Fibroblast of villous mesenchyme (primary cell): ENCODE measurements around the gene PARVA. TPM values are rescaled to one million over a fixed set of nuclear protein-coding genes. Genes with fewer than 3 reads are reported as not detected.

Source experiments
- DNase-seq: peaks from one replicate; pipeline ENCODE4 v3.0.0-alpha.2; 2010; ENCODE audit warnings: low read depth
- H3K4me3 ChIP-seq: 2 replicates; pipeline ENCODE4 v1.5.1; 2011; ENCODE audit warnings: low read depth, mild to moderate bottlenecking, low read length
- total RNA-seq: library from RNA; depleted of rRNA; stranded (reverse); fragments of >200 nt; gene quantifications from 2 replicates; pipeline ENCODE4 v1.2.3, GENCODE V29; 2012
- TF ChIP-seq, protein P1 (sequence below): IDR thresholded peaks from 2 replicates; pipeline ENCODE4 v1.5.1; 2012; ENCODE audit warnings: low read depth, mild to moderate bottlenecking, low read length; ENCODE audit not compliant: insufficient read depth

PARVA gene
- total RNA-seq, 1 donor = 76.4 TPM

DNA sequence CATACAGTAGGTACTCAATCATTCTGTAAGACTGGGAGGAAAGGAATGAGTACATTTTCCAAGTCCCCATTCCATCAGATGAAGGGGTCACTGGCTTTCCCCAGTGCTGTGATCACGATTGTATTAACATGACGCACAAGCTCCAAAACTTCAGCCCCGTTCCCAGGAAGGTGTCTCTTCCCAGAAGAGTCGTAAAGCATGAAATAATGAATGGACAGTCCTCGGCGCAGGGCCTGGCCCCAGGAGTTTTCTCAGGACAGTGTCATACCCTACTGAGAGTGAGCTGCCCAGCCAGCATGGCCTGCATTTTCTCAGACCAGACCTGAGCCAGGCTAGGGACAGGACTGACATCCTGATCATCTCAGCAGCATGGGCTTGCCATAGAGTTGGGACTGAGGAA is 80.7 kb downstream of the PARVA start:
- TF ChIP-seq, protein P1, sequence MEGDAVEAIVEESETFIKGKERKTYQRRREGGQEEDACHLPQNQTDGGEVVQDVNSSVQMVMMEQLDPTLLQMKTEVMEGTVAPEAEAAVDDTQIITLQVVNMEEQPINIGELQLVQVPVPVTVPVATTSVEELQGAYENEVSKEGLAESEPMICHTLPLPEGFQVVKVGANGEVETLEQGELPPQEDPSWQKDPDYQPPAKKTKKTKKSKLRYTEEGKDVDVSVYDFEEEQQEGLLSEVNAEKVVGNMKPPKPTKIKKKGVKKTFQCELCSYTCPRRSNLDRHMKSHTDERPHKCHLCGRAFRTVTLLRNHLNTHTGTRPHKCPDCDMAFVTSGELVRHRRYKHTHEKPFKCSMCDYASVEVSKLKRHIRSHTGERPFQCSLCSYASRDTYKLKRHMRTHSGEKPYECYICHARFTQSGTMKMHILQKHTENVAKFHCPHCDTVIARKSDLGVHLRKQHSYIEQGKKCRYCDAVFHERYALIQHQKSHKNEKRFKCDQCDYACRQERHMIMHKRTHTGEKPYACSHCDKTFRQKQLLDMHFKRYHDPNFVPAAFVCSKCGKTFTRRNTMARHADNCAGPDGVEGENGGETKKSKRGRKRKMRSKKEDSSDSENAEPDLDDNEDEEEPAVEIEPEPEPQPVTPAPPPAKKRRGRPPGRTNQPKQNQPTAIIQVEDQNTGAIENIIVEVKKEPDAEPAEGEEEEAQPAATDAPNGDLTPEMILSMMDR = no peak
- H3K4me3 ChIP-seq = no peak overlapping the region
- no peak for DNase-seq

DNA sequence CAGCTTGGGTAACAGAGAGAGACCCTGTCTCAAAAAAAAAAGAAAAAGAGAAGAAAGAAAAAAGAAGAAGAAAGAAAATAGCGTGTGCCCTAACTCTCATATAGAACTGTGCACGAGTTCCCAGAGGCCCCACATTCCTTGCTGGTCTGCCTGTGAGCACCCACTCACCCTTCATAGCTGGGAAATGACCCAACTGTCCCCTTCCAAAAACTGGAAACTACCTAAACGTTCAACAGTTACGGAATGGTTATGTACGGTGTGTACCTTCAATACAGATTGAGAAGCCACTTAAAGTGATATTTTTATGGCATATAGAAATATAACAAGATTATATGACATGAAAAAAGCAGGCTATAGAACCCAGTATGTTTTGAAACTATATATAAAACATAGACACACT is 82.0 kb downstream of the PARVA start:
- TF ChIP-seq, protein P1 = no peak
- no peak overlapping the region for H3K4me3 ChIP-seq
- DNase-seq = no peak

DNA sequence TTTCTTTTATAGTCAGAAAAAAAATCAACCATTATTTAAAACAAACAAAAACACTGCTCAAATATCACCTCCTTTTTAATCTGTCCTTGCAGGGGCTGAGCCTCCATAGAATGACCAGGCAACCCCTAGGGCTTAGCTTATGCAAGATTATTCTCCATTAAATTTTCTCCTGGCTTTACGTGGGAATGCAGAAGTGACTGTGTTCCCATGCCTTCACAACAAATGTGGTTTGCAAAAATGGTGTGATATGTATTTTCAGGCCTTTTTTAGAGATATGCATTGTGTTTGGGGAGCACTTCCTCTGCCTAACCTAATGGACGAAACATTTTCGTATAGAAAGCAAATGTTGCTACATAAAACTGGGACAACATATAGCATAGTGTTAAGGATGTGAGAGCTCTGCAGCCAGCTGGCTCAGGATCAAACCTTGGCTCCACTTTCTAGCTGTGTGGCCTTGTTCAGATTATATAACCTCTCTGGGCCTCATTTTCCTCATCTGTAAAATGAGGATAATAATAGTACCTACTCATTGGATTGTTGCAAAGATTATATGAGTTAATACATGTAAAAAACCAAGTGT is 82.6 kb downstream of the PARVA start:
- no peak overlapping the region for H3K4me3 ChIP-seq
- peak; percentile 59 for DNase-seq
- TF ChIP-seq, protein P1 = no peak

DNA sequence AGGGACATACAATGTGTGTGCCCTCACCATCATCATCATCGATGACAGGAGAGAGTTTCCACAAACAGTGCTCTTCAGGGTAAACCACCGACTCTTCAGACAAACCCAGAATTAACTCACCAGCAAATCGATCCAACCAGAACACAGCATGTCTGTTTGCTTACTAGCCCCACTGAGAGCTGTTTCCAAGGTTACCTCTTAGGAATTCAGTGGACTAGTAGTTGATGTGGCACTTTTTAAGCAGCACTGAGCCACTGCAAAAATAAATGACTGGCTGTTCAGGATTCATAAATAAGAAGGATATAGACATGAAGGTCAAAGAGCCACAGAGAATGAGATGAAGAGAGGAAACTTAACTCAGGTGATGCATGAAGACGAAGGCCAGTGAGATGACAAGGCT is 83.1 kb downstream of the PARVA start:
- no peak for DNase-seq
- no peak overlapping the region for H3K4me3 ChIP-seq
- TF ChIP-seq, protein P1 = no peak

DNA sequence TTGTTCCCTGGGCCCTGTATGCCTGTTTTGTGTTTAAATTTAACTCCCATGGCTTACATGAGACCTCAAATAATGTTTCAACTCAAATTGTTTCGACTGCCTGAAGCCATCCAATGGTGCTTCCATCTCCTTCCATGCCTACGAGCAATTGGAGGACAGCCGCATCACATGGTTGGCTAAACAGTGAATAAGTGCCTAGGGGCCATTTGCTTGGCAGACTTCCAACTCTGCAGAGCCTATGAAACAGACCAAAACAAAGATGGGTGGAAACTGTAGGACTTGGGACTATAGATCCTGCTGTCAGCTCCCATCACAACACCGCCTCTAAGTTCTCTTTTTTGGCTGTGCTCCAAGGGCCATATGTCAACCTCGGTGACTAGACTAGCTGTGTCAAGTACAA is 84.1 kb downstream of the PARVA start:
- H3K4me3 ChIP-seq = no peak overlapping the region
- TF ChIP-seq, protein P1 = no peak
- DNase-seq = no peak

DNA sequence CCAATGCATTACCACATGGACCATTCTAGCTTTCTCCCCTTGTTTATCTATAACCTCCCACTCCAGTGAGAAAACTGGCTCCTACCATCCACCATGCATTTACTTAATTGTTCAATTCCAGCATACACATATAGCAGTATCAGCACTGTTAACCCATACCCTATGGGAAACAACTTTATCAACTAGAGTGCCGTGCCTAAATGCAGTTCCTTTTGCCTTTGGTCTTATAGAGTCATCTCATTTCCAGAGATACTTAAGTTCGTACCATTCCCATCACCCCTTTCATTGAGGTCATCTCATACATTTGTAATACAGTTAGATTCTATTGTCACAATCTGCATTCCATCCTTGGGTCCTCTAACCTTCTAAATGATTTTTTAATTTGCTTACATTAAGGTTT is 86.9 kb downstream of the PARVA start:
- TF ChIP-seq, protein P1 = no peak
- H3K4me3 ChIP-seq = no peak overlapping the region
- DNase-seq = no peak

DNA sequence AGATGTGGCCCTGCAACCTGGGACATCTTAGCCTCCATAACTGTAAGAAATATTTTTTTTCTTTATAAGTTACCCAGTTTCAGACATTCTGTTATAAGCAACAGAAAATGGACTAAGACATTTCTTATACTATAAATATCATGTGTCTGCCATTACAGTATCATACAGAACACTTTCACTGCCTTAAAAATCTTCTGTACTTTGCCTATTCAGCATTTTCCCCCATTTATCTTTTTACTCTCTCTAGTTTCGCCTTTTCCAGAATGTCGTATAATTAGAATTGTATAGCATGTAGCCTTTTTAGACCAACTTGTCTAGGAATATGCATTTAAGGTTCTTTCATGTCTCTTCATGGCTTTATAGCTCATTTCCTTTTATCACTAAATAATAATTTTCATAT is 88.0 kb downstream of the PARVA start:
- TF ChIP-seq, protein P1 = no peak
- no peak overlapping the region for H3K4me3 ChIP-seq
- DNase-seq = no peak
